ENCODE measurements around the gene OR8G1.

The OR8G1 gene

GRCh38 chr11:124277207-124277606 lies 36.3 kb downstream of the OR8G1 start:
- no peaks in the 10 kb centered on the region for H3K36me3 ChIP-seq (ENCODE audit: control insufficient read depth in 4 of 4, insufficient read depth in 4 of 4, low read length in 3 of 4)
- H3K27ac ChIP-seq (ENCODE audit: insufficient read depth in 1 of 2, low read depth in 1 of 2, low read length in 2 of 2, poor library complexity in 1 of 2, severe bottlenecking in 2 of 2) = no peak overlapping the region
- H3K4me3 ChIP-seq (ENCODE audit: control insufficient read depth in 1 of 7, extremely low read depth in 1 of 7, insufficient read depth in 4 of 7, low read depth in 2 of 7, low read length in 6 of 7) = peak overlapping the region in 1 of 7 experiments; percentile 1
- H3K4me1 ChIP-seq (ENCODE audit: control extremely low read depth in 1 of 4, control insufficient read depth in 4 of 4, insufficient read depth in 4 of 4, low read length in 3 of 4) = peaks cover 5 to 39% (median 27%) of the 10 kb centered on the region in 4 experiments
- WGBS (ENCODE audit: insufficient coverage) = 100% methylated on average over 2 of the region's 3 CpGs
- peaks cover 0 to 2% (median 0%) of the 10 kb centered on the region in 5 experiments for H3K9me3 ChIP-seq (ENCODE audit: control extremely low read depth in 1 of 5, control insufficient read depth in 4 of 5, insufficient read depth in 2 of 5, low read depth in 1 of 5, low read length in 4 of 5)
- ChIA-PET CTCF (interaction anchor here (0.9 to 2.6 kb wide), 16 partner anchors 9 to 206 kb away, joined by 3 to 40 read pairs (median 4); partner anchors contain the start of gene VWA5A), POLR2A (no interaction called here)
- DNase-seq = no peak
- H3K27me3 ChIP-seq (replicated peaks in 2 of 5; ENCODE audit: control insufficient read depth in 4 of 5, insufficient read depth in 5 of 5, low read length in 4 of 5) = no peaks in the 10 kb centered on the region

- ChIA-PET CTCF (interaction anchor here (0.7 to 2.6 kb wide), 18 partner anchors 10 to 207 kb away, joined by 3 to 40 read pairs (median 4); partner anchors contain the start of gene VWA5A), POLR2A (no interaction called here)
- H3K4me1 ChIP-seq (ENCODE audit: control extremely low read depth in 1 of 4, control insufficient read depth in 4 of 4, insufficient read depth in 4 of 4, low read length in 3 of 4) = peaks cover 5 to 39% (median 27%) of the 10 kb centered on the region in 4 experiments
- peak; percentile 37 to 66 (median 66) for DNase-seq
- peaks cover 0 to 2% (median 0%) of the 10 kb centered on the region in 5 experiments for H3K9me3 ChIP-seq (ENCODE audit: control extremely low read depth in 1 of 5, control insufficient read depth in 4 of 5, insufficient read depth in 2 of 5, low read depth in 1 of 5, low read length in 4 of 5)
- H3K36me3 ChIP-seq (ENCODE audit: control insufficient read depth in 4 of 4, insufficient read depth in 4 of 4, low read length in 3 of 4) = no peaks in the 10 kb centered on the region
- WGBS (ENCODE audit: insufficient coverage) = 0% methylated on average over 1 of the region's 3 CpGs
- no peak overlapping the region for H3K4me3 ChIP-seq (ENCODE audit: control insufficient read depth in 1 of 7, extremely low read depth in 1 of 7, insufficient read depth in 4 of 7, low read depth in 2 of 7, low read length in 6 of 7)
- H3K27me3 ChIP-seq (replicated peaks in 2 of 5; ENCODE audit: control insufficient read depth in 4 of 5, insufficient read depth in 5 of 5, low read length in 4 of 5) = no peaks in the 10 kb centered on the region
- H3K27ac ChIP-seq (ENCODE audit: insufficient read depth in 1 of 2, low read depth in 1 of 2, low read length in 2 of 2, poor library complexity in 1 of 2, severe bottlenecking in 2 of 2) = no peak overlapping the region
Observed at GRCh38 chr11:124277804-124278203, 36.9 kb downstream of the OR8G1 start.

- Histone ChIP-seq H3K36me3 (ENCODE audit: control insufficient read depth in 4 of 4, insufficient read depth in 4 of 4, low read length in 3 of 4) (no peaks in the 10 kb centered on the region), H3K9me3 (ENCODE audit: control extremely low read depth in 1 of 5, control insufficient read depth in 4 of 5, insufficient read depth in 2 of 5, low read depth in 1 of 5, low read length in 4 of 5) (peaks cover 0 to 2% (median 0%) of the 10 kb centered on the region in 5 experiments), H3K4me3 (ENCODE audit: control insufficient read depth in 1 of 7, extremely low read depth in 1 of 7, insufficient read depth in 4 of 7, low read depth in 2 of 7, low read length in 6 of 7) (no peak overlapping the region), H3K27ac (ENCODE audit: insufficient read depth in 1 of 2, low read depth in 1 of 2, low read length in 2 of 2, poor library complexity in 1 of 2, severe bottlenecking in 2 of 2) (no peak overlapping the region), H3K27me3 (replicated peaks in 2 of 5; ENCODE audit: control insufficient read depth in 4 of 5, insufficient read depth in 5 of 5, low read length in 4 of 5) (no peaks in the 10 kb centered on the region), H3K4me1 (ENCODE audit: control extremely low read depth in 1 of 4, control insufficient read depth in 4 of 4, insufficient read depth in 4 of 4, low read length in 3 of 4) (peaks cover 5 to 39% (median 27%) of the 10 kb centered on the region in 4 experiments)
- no CpG with 5 or more reads among the region's 2 CpGs for WGBS (ENCODE audit: insufficient coverage)
- CTCF ChIA-PET = interaction anchor here (0.7 to 2.6 kb wide), 14 partner anchors 10 to 208 kb away, joined by 3 to 40 read pairs (median 5); partner anchors contain the start of gene VWA5A
- DNase-seq = no peak
- POLR2A ChIA-PET = no interaction called here
Observed at GRCh38 chr11:124278261-124278660, 37.4 kb downstream of the OR8G1 start.

- H3K27ac ChIP-seq (ENCODE audit: insufficient read depth in 1 of 2, low read depth in 1 of 2, low read length in 2 of 2, poor library complexity in 1 of 2, severe bottlenecking in 2 of 2) = no peak overlapping the region
- no peaks in the 10 kb centered on the region for H3K27me3 ChIP-seq (replicated peaks in 2 of 5; ENCODE audit: control insufficient read depth in 4 of 5, insufficient read depth in 5 of 5, low read length in 4 of 5)
- no peak for DNase-seq
- no peaks in the 10 kb centered on the region for H3K36me3 ChIP-seq (ENCODE audit: control insufficient read depth in 4 of 4, insufficient read depth in 4 of 4, low read length in 3 of 4)
- no peaks in the 10 kb centered on the region for H3K4me1 ChIP-seq (ENCODE audit: control extremely low read depth in 1 of 4, control insufficient read depth in 4 of 4, insufficient read depth in 4 of 4, low read length in 3 of 4)
- H3K4me3 ChIP-seq (ENCODE audit: control insufficient read depth in 1 of 7, extremely low read depth in 1 of 7, insufficient read depth in 4 of 7, low read depth in 2 of 7, low read length in 6 of 7) = no peak overlapping the region
- ChIA-PET POLR2A (no interaction called here), CTCF (no interaction called here)
- H3K9me3 ChIP-seq (ENCODE audit: control extremely low read depth in 1 of 5, control insufficient read depth in 4 of 5, insufficient read depth in 2 of 5, low read depth in 1 of 5, low read length in 4 of 5) = peaks cover 0 to 13% (median 0%) of the 10 kb centered on the region in 5 experiments
- WGBS (ENCODE audit: insufficient coverage) = no CpG with 5 or more reads among the region's 3 CpGs
Observed at GRCh38 chr11:124285610-124286344, 44.9 kb downstream of the OR8G1 start.

GRCh38 chr11:124294687-124295086 lies 53.8 kb downstream of the OR8G1 start:
- no peak overlapping the region for H3K27ac ChIP-seq (ENCODE audit: insufficient read depth in 1 of 2, low read depth in 1 of 2, low read length in 2 of 2, poor library complexity in 1 of 2, severe bottlenecking in 2 of 2)
- WGBS (ENCODE audit: insufficient coverage) = 0% methylated on average over 1 of the region's 1 CpG
- ChIA-PET CTCF (no interaction called here), POLR2A (no interaction called here)
- no peaks in the 10 kb centered on the region for H3K36me3 ChIP-seq (ENCODE audit: control insufficient read depth in 4 of 4, insufficient read depth in 4 of 4, low read length in 3 of 4)
- DNase-seq = peak in 2 of 3 donors; percentile 42 to 52
- no peak overlapping the region for H3K4me3 ChIP-seq (ENCODE audit: control insufficient read depth in 1 of 7, extremely low read depth in 1 of 7, insufficient read depth in 4 of 7, low read depth in 2 of 7, low read length in 6 of 7)
- H3K4me1 ChIP-seq (ENCODE audit: control extremely low read depth in 1 of 4, control insufficient read depth in 4 of 4, insufficient read depth in 4 of 4, low read length in 3 of 4) = peaks cover 0 to 6% (median 0%) of the 10 kb centered on the region in 4 experiments
- no peaks in the 10 kb centered on the region for H3K27me3 ChIP-seq (replicated peaks in 2 of 5; ENCODE audit: control insufficient read depth in 4 of 5, insufficient read depth in 5 of 5, low read length in 4 of 5)
- peaks cover 0 to 5% (median 0%) of the 10 kb centered on the region in 5 experiments for H3K9me3 ChIP-seq (ENCODE audit: control extremely low read depth in 1 of 5, control insufficient read depth in 4 of 5, insufficient read depth in 2 of 5, low read depth in 1 of 5, low read length in 4 of 5)

GRCh38 chr11:124296016-124296415 lies 55.1 kb downstream of the OR8G1 start:
- Histone ChIP-seq H3K4me1 (ENCODE audit: control extremely low read depth in 1 of 4, control insufficient read depth in 4 of 4, insufficient read depth in 4 of 4, low read length in 3 of 4) (peaks cover 0 to 6% (median 0%) of the 10 kb centered on the region in 4 experiments), H3K27ac (ENCODE audit: insufficient read depth in 1 of 2, low read depth in 1 of 2, low read length in 2 of 2, poor library complexity in 1 of 2, severe bottlenecking in 2 of 2) (no peak overlapping the region), H3K4me3 (ENCODE audit: control insufficient read depth in 1 of 7, extremely low read depth in 1 of 7, insufficient read depth in 4 of 7, low read depth in 2 of 7, low read length in 6 of 7) (no peak overlapping the region), H3K27me3 (replicated peaks in 2 of 5; ENCODE audit: control insufficient read depth in 4 of 5, insufficient read depth in 5 of 5, low read length in 4 of 5) (no peaks in the 10 kb centered on the region), H3K36me3 (ENCODE audit: control insufficient read depth in 4 of 4, insufficient read depth in 4 of 4, low read length in 3 of 4) (no peaks in the 10 kb centered on the region), H3K9me3 (ENCODE audit: control extremely low read depth in 1 of 5, control insufficient read depth in 4 of 5, insufficient read depth in 2 of 5, low read depth in 1 of 5, low read length in 4 of 5) (peaks cover 0 to 2% (median 0%) of the 10 kb centered on the region in 5 experiments)
- CTCF ChIA-PET = no interaction called here
- no peak for DNase-seq
- POLR2A ChIA-PET = no interaction called here

GRCh38 chr11:124297921-124298320 lies 57.0 kb downstream of the OR8G1 start:
- Histone ChIP-seq H3K36me3 (ENCODE audit: control insufficient read depth in 4 of 4, insufficient read depth in 4 of 4, low read length in 3 of 4) (no peaks in the 10 kb centered on the region), H3K27me3 (replicated peaks in 2 of 5; ENCODE audit: control insufficient read depth in 4 of 5, insufficient read depth in 5 of 5, low read length in 4 of 5) (no peaks in the 10 kb centered on the region), H3K4me1 (ENCODE audit: control extremely low read depth in 1 of 4, control insufficient read depth in 4 of 4, insufficient read depth in 4 of 4, low read length in 3 of 4) (peaks cover 0 to 6% (median 0%) of the 10 kb centered on the region in 4 experiments), H3K27ac (ENCODE audit: insufficient read depth in 1 of 2, low read depth in 1 of 2, low read length in 2 of 2, poor library complexity in 1 of 2, severe bottlenecking in 2 of 2) (no peak overlapping the region), H3K9me3 (ENCODE audit: control extremely low read depth in 1 of 5, control insufficient read depth in 4 of 5, insufficient read depth in 2 of 5, low read depth in 1 of 5, low read length in 4 of 5) (peaks cover 0 to 2% (median 0%) of the 10 kb centered on the region in 5 experiments), H3K4me3 (ENCODE audit: control insufficient read depth in 1 of 7, extremely low read depth in 1 of 7, insufficient read depth in 4 of 7, low read depth in 2 of 7, low read length in 6 of 7) (no peak overlapping the region)
- DNase-seq = no peak
- CTCF ChIA-PET = no interaction called here
- WGBS (ENCODE audit: insufficient coverage) = 100% methylated on average over 1 of the region's 4 CpGs
- POLR2A ChIA-PET = no interaction called here
